Stimulated activated CD8-positive, alpha-beta memory T cell treated with anti-CD3 and anti-CD28 coated beads, Interleukin-12 subunit alpha, Interleukin-12 subunit beta, amount 100 ng/mL, for 4 hours (primary cell): ENCODE data around the gene TXNRD2.

Experiments used
- DNase-seq: peaks from one replicate; pipeline ENCODE4 v3.0.0-alpha.2; 2020; ENCODE audit warnings: low read depth

Gene TXNRD2

GRCh38 chr22:19979712-19980493, 38.3 kb upstream of the TXNRD2 start:
- DNase-seq: no peak

DNA sequence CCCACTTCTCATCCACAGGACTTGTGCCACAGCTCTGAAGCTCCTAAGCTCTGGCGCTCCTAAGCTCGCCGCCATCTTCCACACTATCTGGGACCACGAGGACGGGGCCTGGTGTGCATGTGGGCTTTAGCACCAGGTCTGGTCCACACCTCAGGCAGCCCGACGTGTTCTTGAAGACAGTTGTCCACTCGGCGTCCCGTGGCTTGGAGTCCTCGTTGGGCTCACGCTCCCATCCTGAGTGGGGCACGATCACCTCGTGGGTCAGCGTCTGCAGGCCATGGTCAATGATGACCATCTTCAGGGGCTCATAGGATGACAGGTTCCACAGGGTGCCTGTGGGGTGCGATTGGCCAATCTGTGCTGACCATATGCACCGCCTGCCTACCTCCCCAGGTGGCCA, 37.1 kb upstream of the TXNRD2 start:
- no peak for DNase-seq

DNA sequence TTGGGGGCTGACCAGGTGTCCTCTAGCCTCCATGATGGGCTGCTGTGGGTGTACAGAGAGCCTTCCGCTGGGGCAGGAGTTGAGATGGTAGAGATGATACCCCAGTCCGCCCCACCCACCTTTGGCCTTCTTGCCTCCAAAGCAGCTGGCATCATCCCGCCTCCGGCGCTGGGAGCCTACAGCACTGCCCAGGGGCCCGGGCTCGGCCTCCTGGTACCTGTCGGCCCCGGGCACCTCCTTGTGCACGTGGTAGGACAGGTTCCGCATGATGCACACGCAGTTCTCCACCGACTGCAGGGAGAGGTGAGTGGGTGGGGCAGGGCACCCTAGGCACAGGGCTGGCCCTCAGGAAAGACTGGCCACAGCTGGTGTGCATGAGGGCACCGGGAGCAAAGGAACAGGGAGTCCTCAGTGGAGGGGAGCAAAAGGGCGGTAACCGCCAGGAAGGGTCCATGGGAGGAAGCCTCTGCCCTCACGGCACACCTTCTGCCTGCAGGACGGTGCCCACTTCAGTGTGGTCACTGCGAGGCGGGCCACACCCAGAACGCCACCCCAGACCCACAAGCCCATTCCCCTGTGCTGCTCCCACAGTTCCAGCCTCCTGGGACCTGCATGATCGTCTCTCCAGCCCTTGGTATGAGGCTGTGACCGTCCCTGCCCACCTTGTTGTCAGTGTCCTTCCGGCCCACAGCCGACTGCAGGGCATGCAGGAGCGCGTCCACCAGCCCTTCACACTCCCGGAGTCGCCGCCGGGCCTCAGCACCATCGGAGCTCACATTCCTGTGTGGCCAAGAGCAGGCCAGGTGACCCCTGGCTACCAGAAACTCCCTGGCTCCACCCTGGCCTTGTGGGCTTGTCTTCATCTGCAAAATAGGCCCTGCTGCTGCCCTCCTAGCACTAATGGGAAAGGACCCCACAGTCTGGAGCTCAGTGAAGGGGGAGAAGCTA, 36.0 kb upstream of the TXNRD2 start:
- DNase-seq: no peak

GRCh38 chr22:19976671-19977070, 35.1 kb upstream of the TXNRD2 start:
- DNase-seq: no peak

DNA sequence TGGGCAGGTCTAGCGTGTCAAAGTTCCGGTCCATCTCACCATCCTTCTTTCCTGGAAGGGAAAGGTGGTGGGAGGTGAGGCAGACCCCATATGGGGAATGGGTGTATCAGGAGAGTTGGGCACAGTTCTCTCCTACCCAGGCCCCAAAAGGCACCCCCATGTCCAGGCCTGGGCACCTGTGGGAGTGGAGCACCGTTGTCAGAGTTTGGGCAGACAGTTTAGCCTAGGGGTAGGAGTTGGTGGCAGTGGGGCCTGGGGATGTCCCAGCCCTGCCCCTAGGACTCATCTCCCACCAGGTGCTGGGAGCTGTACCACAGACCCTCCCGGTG, 34.1 kb upstream of the TXNRD2 start:
- DNase-seq: no peak

DNA sequence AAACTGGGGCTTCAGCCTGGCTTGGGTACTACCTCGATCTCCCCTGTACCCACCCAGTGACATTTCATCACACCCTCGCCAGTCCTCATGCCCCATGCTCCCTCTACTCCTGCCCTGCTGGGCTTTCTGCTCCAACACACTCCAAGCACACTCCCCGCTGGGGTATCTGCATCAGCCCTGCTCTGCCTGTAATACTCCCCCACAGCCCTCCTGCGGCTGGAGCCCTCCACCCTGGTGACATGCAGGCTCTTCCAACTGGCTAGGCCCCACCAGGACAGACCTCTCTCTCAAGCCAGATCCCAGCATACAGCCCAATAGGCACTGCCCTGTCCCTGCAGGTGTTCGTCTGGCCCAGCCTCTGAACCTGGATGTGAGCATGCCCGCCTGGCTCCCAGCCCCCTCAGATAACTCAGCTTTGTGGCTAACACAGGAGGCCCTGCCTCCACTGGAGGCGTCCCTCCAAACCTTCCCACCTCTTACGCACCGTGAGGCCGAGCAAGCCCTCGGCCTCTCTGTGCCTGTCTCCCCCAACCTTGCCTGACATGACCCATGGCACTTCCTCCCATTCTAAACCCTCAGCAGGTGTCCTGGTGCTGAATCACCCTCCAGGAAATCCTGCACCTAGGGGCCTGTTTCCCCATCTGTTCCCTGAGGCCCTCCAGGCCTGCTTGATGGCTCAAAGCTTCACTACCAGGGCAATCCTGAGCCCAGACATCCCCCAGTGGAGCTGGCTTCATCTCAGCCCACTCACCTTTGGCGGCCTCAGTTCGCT, 33.5 kb upstream of the TXNRD2 start:
- no peak for DNase-seq

- no peak for DNase-seq
Measured at GRCh38 chr22:19974268-19974861, 32.7 kb upstream of the TXNRD2 start.

- no peak for DNase-seq
Measured at GRCh38 chr22:19973551-19974267, 32.1 kb upstream of the TXNRD2 start.

DNA sequence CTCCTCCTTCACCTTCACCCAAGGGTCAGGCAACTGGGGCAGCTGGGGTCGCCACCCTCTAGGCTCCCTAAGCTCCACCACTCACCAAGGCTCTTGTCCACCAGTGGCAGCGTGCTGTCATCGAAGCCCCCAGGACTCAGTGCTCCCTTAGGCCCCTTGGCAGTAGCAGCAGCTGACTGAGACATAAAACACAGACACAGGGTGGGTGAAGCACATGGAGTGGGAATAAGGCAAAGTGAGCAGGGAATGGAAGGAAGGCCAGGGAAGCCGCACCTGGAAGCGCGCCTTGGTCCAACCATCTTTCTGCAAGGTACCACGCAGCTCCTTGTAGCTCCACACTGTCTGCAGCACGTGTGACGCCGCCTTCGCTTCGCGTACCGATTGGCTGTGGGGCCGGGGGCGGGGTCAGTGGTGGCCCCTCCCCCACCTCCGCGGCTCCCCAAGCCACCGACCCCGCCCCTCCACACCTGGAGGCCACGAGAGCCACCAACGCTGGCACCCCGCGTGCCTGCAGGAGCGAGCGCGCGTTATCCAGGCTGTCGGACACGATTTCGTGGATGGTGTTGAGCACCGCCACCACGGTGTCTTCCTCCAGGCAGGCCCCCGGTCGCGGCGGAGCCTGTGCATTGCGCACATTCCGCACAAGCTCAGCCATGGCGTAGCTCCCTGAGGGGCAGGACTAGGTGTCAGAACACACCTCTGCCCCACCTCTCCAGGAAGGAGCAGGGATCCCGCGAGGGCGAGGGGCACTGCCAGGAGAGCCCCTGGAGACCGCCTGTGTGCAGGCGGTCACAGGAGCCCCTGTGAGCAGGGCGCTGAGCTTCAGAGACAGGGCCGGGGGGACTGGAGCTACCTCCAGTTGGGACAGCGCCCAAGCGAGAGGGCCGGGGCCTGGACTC, 31.3 kb upstream of the TXNRD2 start:
- no peak for DNase-seq

- no peak for DNase-seq
Measured at GRCh38 chr22:19972251-19972650, 30.6 kb upstream of the TXNRD2 start.

GRCh38 chr22:19971276-19972124, 29.9 kb upstream of the TXNRD2 start:
- DNase-seq: no peak

DNA sequence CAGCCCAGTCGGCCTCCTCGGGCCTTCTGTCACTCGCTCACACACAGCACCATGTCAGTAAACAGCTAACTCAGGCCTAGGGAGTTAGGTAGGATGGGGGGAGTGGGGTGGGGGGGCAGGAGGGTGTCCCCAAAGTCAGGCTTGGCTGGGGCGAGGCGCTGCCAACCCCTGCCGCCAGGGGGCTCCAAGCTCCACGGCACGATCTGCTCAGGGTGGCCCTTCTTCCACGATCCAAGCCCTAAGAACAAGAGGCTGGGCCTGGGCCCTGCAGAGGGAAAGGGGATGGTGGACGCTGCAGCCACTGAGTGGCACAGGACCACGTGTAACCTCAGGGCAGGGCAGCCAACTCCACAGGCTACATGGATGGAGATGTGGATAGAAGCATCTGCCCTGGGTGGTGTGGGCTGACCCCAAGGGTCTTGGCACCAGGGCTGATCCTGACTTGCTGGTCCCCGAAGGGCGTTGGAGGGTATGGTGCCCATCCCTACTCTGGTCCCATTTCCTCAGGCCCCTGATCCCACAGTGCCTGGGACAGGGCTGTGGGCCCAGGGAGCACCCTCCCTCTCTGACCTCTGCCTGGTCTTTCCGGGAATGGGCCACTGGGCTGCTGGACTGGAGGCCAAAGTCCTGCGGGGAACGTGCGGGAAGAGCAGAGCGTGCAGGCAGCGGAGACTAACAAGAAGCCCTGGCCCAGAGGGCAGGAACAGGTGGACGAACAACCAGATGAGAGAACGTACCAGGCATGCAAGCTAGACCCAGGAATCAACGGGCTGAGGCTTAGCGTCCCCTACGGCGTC, 29.1 kb upstream of the TXNRD2 start:
- peak; percentile 53 for DNase-seq

GRCh38 chr22:19970031-19970478, 28.4 kb upstream of the TXNRD2 start:
- DNase-seq: no peak

- no peak for DNase-seq
Measured at GRCh38 chr22:19969141-19969928, 27.7 kb upstream of the TXNRD2 start.

DNA sequence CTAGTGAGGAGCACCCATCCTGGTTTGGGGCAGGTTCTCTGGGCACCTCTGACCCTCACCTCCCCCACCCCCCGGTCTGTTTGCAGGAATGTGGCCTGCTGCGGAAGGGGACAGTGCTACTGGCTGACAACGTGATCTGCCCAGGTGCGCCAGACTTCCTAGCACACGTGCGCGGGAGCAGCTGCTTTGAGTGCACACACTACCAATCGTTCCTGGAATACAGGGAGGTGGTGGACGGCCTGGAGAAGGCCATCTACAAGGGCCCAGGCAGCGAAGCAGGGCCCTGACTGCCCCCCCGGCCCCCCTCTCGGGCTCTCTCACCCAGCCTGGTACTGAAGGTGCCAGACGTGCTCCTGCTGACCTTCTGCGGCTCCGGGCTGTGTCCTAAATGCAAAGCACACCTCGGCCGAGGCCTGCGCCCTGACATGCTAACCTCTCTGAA, 26.9 kb upstream of the TXNRD2 start:
- no peak for DNase-seq

- no peak for DNase-seq
Measured at GRCh38 chr22:19967850-19968449, 26.3 kb upstream of the TXNRD2 start.
